A673 (cell line): ENCODE measurements around the gene TRIM13.

Experiments used
- CTCF ChIP-seq: fragments of 300-800, 200-600 bp; sonication (generic); conservative IDR thresholded peaks from 2 replicates; pipeline ENCODE4 v1.5.1; 2017; ENCODE audit warnings: low read depth, mild to moderate bottlenecking, antibody characterized with exemption, low read length, moderate library complexity, mixed read lengths
- EZH2 ChIP-seq: fragments of 200-600 bp; sonication (generic); IDR thresholded peaks from 2 replicates; pipeline ENCODE4 v1.6.1; 2017; ENCODE audit warnings: borderline replicate concordance, low read depth, mild to moderate bottlenecking, mixed read lengths, antibody characterized with exemption, low read length; ENCODE audit not compliant: poor library complexity, severe bottlenecking

DNA sequence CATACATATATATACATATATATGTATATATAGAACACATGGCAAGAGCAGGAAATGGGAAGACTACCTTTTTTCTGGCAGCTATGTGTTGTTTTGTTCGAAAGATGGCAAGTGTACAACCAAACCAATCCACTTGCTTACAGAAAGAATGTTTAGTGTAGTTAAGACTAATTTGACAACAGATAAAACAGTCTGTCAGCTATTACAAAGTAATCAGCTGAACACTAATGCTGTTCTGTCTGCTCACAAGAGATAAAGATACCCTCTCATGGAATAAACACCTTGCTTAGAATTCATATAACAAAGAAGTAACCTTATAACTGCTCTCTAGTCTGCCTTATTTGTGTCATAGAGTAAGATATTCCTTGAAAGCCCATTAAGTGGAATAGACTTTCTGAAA lies 17.5 kb downstream of the TRIM13 start:
- TF ChIP-seq CTCF (no peak), EZH2 (no peak)
